Liver (tissue), 3 donors: ENCODE measurements around the gene PRRT2.

Source experiments
- FOXA1 ChIP-seq: IDR thresholded peaks from 2 replicates; pipeline ENCODE4 v1.6.1; 2016; ENCODE audit warnings: antibody characterized with exemption
- GABPA ChIP-seq, 2 donors: IDR thresholded peaks in 1 of 2; conservative IDR thresholded peaks in 1 of 2; 2 replicates each; pipeline ENCODE4 v1.6.1; 2016; ENCODE audit warnings: antibody characterized with exemption in 2 of 2, mild to moderate bottlenecking in 1 of 2, moderate library complexity in 1 of 2
- RAD21 ChIP-seq, 2 donors: IDR thresholded peaks; 2 replicates each; pipeline ENCODE4 v1.6.1; 2016; ENCODE audit warnings: antibody characterized with exemption in 2 of 2, mild to moderate bottlenecking in 2 of 2
- SP1 ChIP-seq: IDR thresholded peaks from 2 replicates; pipeline ENCODE4 v1.6.1; 2018; ENCODE audit warnings: antibody characterized with exemption, mild to moderate bottlenecking
- TAF1 ChIP-seq: conservative IDR thresholded peaks from 2 replicates; pipeline ENCODE4 v1.6.1; 2016; ENCODE audit warnings: antibody characterized with exemption, mild to moderate bottlenecking
- YY1 ChIP-seq: IDR thresholded peaks from 2 replicates; pipeline ENCODE4 v1.6.1; 2016; ENCODE audit warnings: antibody characterized with exemption, mild to moderate bottlenecking
- TF ChIP-seq, protein P1 (sequence below): fragments of 150-350 bp; IDR thresholded peaks from 2 replicates; pipeline ENCODE4 v1.5.1; 2017; ENCODE audit warnings: improper control_type of control experiment, low read depth, low read length; ENCODE audit not compliant: missing input control
- TF ChIP-seq, protein P2 (sequence below): IDR thresholded peaks from 2 replicates; pipeline ENCODE4 v1.6.1; 2016; ENCODE audit warnings: antibody characterized with exemption
- TF ChIP-seq, protein P3 (sequence below): IDR thresholded peaks from 2 replicates; pipeline ENCODE4 v1.6.1; 2016; ENCODE audit warnings: antibody characterized with exemption
- TF ChIP-seq, protein P4 (sequence below): IDR thresholded peaks from 2 replicates; pipeline ENCODE4 v1.6.1; 2016; ENCODE audit warnings: antibody characterized with exemption, mild to moderate bottlenecking
- TF ChIP-seq, protein P5 (sequence below): IDR thresholded peaks from 2 replicates; pipeline ENCODE4 v1.6.1; 2016; ENCODE audit warnings: antibody characterized with exemption
- donor health status: healthy.
- donor health status: healthy.

DNA sequence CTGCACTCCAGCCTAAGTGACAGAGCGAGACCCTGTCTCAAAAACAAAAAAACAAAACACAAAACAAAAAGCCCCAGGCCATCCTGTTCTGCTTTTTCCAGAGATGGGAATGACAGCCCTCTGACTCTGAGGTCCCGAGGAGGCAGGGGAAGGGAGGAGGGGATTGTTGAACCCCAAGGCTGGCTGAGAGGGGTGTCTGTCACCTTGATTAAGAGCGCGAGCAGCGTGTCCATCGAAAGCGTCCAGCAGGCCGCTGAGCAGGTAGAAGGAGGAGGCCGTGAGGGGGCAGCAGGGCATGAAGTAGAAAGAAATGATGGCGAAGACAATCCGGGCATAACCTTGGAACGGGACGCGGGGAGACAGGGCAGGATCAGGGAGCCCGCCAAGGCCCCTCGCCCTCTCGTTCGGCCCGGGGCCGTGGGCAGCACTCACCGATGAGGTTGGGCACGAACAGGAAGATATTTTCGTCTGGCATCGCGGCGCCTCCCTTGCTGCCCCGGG, 50.4 kb downstream of the PRRT2 start:
- TF ChIP-seq GABPA (IDR thresholded peaks at IDR 0.05 in 1 of 2, conservative IDR thresholded peaks at IDR 0.05 in 1 of 2) (no peak), RAD21 (IDR thresholded peaks at IDR 0.05) (no peak), YY1 (no peak), TAF1 (no peak), SP1 (no peak), FOXA1 (no peak)
- TF ChIP-seq, protein P1, sequence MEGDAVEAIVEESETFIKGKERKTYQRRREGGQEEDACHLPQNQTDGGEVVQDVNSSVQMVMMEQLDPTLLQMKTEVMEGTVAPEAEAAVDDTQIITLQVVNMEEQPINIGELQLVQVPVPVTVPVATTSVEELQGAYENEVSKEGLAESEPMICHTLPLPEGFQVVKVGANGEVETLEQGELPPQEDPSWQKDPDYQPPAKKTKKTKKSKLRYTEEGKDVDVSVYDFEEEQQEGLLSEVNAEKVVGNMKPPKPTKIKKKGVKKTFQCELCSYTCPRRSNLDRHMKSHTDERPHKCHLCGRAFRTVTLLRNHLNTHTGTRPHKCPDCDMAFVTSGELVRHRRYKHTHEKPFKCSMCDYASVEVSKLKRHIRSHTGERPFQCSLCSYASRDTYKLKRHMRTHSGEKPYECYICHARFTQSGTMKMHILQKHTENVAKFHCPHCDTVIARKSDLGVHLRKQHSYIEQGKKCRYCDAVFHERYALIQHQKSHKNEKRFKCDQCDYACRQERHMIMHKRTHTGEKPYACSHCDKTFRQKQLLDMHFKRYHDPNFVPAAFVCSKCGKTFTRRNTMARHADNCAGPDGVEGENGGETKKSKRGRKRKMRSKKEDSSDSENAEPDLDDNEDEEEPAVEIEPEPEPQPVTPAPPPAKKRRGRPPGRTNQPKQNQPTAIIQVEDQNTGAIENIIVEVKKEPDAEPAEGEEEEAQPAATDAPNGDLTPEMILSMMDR: no peak
- TF ChIP-seq, protein P2, sequence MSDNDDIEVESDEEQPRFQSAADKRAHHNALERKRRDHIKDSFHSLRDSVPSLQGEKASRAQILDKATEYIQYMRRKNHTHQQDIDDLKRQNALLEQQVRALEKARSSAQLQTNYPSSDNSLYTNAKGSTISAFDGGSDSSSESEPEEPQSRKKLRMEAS: no peak
- TF ChIP-seq, protein P3, sequence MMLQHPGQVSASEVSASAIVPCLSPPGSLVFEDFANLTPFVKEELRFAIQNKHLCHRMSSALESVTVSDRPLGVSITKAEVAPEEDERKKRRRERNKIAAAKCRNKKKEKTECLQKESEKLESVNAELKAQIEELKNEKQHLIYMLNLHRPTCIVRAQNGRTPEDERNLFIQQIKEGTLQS: no peak
- TF ChIP-seq, protein P4, sequence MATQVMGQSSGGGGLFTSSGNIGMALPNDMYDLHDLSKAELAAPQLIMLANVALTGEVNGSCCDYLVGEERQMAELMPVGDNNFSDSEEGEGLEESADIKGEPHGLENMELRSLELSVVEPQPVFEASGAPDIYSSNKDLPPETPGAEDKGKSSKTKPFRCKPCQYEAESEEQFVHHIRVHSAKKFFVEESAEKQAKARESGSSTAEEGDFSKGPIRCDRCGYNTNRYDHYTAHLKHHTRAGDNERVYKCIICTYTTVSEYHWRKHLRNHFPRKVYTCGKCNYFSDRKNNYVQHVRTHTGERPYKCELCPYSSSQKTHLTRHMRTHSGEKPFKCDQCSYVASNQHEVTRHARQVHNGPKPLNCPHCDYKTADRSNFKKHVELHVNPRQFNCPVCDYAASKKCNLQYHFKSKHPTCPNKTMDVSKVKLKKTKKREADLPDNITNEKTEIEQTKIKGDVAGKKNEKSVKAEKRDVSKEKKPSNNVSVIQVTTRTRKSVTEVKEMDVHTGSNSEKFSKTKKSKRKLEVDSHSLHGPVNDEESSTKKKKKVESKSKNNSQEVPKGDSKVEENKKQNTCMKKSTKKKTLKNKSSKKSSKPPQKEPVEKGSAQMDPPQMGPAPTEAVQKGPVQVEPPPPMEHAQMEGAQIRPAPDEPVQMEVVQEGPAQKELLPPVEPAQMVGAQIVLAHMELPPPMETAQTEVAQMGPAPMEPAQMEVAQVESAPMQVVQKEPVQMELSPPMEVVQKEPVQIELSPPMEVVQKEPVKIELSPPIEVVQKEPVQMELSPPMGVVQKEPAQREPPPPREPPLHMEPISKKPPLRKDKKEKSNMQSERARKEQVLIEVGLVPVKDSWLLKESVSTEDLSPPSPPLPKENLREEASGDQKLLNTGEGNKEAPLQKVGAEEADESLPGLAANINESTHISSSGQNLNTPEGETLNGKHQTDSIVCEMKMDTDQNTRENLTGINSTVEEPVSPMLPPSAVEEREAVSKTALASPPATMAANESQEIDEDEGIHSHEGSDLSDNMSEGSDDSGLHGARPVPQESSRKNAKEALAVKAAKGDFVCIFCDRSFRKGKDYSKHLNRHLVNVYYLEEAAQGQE: no peak
- TF ChIP-seq, protein P5, sequence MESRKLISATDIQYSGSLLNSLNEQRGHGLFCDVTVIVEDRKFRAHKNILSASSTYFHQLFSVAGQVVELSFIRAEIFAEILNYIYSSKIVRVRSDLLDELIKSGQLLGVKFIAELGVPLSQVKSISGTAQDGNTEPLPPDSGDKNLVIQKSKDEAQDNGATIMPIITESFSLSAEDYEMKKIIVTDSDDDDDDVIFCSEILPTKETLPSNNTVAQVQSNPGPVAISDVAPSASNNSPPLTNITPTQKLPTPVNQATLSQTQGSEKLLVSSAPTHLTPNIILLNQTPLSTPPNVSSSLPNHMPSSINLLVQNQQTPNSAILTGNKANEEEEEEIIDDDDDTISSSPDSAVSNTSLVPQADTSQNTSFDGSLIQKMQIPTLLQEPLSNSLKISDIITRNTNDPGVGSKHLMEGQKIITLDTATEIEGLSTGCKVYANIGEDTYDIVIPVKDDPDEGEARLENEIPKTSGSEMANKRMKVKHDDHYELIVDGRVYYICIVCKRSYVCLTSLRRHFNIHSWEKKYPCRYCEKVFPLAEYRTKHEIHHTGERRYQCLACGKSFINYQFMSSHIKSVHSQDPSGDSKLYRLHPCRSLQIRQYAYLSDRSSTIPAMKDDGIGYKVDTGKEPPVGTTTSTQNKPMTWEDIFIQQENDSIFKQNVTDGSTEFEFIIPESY: no peak
